NB4 (cell line): Measurements from ENCODE around the gene VWA3B.

ENCODE experiments used
- MAX ChIP-seq: IDR thresholded peaks from 2 replicates; pipeline ENCODE4 v1.6.1; 2011; ENCODE audit warnings: low read depth, low read length
- POLR2A ChIP-seq: IDR thresholded peaks from 2 replicates; pipeline ENCODE4 v1.6.1; 2011; ENCODE audit warnings: mild to moderate bottlenecking; ENCODE audit not compliant: insufficient read length; ENCODE audit errors: extremely low read depth

- TF ChIP-seq MAX, result no peak
- TF ChIP-seq POLR2A, result no peak
Measured at GRCh38 chr2:98177286-98177685, 90.3 kb downstream of the VWA3B start.
